HEK293 (cell line): ENCODE data around the gene NPHP1.

Experiments
- ZNF140 ChIP-seq: fragments of 450-650 bp; formaldehyde crosslinking; IDR thresholded peaks from 2 replicates; pipeline ENCODE4 v1.5.1; 2016; ENCODE audit warnings: missing biosample characterization, missing genetic modification characterization
- ZNF658 ChIP-seq: fragments of 450-650 bp; formaldehyde crosslinking; IDR thresholded peaks from 2 replicates; pipeline ENCODE4; 2016; ENCODE audit warnings: missing biosample characterization, missing genetic modification characterization
- ZNF776 ChIP-seq: fragments of 450-650 bp; formaldehyde crosslinking; IDR thresholded peaks from 2 replicates; pipeline ENCODE4 v1.5.0; 2017; ENCODE audit warnings: missing biosample characterization, missing genetic modification characterization, borderline replicate concordance
- ZNF785 ChIP-seq: fragments of 450-650 bp; formaldehyde crosslinking; IDR thresholded peaks from 2 replicates; pipeline ENCODE4 v1.5.1; 2016; ENCODE audit warnings: missing biosample characterization, missing genetic modification characterization
- TF ChIP-seq, protein P1 (sequence below): fragments of 450-650 bp; formaldehyde crosslinking; IDR thresholded peaks from 2 replicates; pipeline ENCODE4 v1.5.1; 2016; ENCODE audit warnings: missing biosample characterization, missing genetic modification characterization
- TF ChIP-seq, protein P2 (sequence below): fragments of 450-650 bp; formaldehyde crosslinking; IDR thresholded peaks from 2 replicates; pipeline ENCODE4 v1.5.1; 2016; ENCODE audit warnings: missing biosample characterization, missing genetic modification characterization
- TF ChIP-seq, protein P3 (sequence below): fragments of 450-650 bp; formaldehyde crosslinking; optimal IDR thresholded peaks from 2 replicates; pipeline ENCODE3; 2016; ENCODE audit warnings: missing biosample characterization, mild to moderate bottlenecking, missing genetic modification characterization
- TF ChIP-seq, protein P4 (sequence below): fragments of 450-650 bp; formaldehyde crosslinking; IDR thresholded peaks from 2 replicates; pipeline ENCODE4 v1.5.1; 2017; ENCODE audit warnings: missing biosample characterization, missing genetic modification characterization
- TF ChIP-seq, protein P5 (sequence below): fragments of 450-650 bp; formaldehyde crosslinking; IDR thresholded peaks from 2 replicates; pipeline ENCODE4 v1.5.1; 2016; ENCODE audit warnings: missing biosample characterization, missing genetic modification characterization
- TF ChIP-seq, protein P6 (sequence below): fragments of 450-650 bp; formaldehyde crosslinking; IDR thresholded peaks from 2 replicates; pipeline ENCODE4 v1.5.1; 2016; ENCODE audit warnings: missing biosample characterization, missing genetic modification characterization, low read depth
- TF ChIP-seq, protein P7 (sequence below): fragments of 450-650 bp; formaldehyde crosslinking; IDR thresholded peaks from 2 replicates; pipeline ENCODE4 v1.5.1; 2017; ENCODE audit warnings: missing biosample characterization, mild to moderate bottlenecking, missing genetic modification characterization, moderate library complexity
- TF ChIP-seq, protein P8 (sequence below): sonication (generic); formaldehyde crosslinking; IDR thresholded peaks from 2 replicates; pipeline ENCODE4 v1.8.1; 2022; ENCODE audit warnings: mild to moderate bottlenecking, moderate library complexity, missing genetic modification reagents

DNA sequence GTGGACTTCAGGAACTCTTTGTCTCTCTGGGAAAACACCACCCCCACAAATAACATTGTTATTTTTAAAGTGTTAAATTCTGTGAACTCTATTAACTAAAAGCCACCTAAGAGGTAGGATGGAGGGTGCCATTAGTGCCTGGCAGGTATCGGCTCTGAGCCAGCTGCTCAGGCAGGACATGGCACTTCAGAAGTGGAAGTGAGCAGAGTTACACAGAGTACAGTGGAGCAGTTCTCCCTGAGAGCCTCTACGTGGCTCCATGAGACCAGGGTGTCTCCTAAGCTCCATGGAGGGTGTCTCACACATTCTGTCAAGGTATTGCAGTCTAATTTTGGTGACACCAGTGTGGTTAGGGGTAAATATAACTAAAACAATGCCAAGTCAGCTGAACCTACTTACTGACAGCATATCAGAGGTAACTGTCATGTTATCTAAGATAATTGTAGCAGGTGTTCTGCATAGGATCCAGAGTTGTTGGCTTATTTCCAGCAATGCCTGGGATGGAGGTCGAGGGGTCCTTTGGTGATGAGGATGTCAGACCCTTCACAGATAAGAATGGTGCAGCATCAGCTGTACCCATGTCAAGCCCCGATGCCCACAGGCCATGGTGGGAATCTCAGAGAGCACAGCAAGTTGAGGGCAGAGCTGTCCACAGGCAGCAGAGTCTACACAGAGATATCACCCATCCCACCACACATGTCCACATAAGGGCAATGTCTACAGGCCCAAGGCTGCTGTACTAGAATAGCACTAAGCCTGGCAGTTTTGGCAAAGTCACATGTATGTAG lies 80.6 kb downstream of the NPHP1 start:
- TF ChIP-seq, protein P1, sequence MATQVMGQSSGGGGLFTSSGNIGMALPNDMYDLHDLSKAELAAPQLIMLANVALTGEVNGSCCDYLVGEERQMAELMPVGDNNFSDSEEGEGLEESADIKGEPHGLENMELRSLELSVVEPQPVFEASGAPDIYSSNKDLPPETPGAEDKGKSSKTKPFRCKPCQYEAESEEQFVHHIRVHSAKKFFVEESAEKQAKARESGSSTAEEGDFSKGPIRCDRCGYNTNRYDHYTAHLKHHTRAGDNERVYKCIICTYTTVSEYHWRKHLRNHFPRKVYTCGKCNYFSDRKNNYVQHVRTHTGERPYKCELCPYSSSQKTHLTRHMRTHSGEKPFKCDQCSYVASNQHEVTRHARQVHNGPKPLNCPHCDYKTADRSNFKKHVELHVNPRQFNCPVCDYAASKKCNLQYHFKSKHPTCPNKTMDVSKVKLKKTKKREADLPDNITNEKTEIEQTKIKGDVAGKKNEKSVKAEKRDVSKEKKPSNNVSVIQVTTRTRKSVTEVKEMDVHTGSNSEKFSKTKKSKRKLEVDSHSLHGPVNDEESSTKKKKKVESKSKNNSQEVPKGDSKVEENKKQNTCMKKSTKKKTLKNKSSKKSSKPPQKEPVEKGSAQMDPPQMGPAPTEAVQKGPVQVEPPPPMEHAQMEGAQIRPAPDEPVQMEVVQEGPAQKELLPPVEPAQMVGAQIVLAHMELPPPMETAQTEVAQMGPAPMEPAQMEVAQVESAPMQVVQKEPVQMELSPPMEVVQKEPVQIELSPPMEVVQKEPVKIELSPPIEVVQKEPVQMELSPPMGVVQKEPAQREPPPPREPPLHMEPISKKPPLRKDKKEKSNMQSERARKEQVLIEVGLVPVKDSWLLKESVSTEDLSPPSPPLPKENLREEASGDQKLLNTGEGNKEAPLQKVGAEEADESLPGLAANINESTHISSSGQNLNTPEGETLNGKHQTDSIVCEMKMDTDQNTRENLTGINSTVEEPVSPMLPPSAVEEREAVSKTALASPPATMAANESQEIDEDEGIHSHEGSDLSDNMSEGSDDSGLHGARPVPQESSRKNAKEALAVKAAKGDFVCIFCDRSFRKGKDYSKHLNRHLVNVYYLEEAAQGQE (tag by site-specific recombination), result no peak
- TF ChIP-seq, protein P2, sequence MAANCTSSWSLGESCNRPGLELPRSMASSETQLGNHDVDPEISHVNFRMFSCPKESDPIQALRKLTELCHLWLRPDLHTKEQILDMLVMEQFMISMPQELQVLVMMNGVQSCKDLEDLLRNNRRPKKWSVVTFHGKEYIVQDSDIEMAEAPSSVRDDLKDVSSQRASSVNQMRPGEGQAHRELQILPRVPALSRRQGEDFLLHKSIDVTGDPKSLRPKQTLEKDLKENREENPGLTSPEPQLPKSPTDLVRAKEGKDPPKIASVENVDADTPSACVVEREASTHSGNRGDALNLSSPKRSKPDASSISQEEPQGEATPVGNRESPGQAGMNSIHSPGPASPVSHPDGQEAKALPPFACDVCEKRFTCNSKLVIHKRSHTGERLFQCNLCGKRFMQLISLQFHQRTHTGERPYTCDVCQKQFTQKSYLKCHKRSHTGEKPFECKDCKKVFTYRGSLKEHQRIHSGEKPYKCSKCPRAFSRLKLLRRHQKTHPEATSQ (tag by site-specific recombination), result no peak
- TF ChIP-seq, protein P3, sequence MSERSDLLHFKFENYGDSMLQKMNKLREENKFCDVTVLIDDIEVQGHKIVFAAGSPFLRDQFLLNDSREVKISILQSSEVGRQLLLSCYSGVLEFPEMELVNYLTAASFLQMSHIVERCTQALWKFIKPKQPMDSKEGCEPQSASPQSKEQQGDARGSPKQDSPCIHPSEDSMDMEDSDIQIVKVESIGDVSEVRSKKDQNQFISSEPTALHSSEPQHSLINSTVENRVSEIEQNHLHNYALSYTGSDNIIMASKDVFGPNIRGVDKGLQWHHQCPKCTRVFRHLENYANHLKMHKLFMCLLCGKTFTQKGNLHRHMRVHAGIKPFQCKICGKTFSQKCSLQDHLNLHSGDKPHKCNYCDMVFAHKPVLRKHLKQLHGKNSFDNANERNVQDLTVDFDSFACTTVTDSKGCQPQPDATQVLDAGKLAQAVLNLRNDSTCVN (tag by site-specific recombination), result no peak
- TF ChIP-seq, protein P4, sequence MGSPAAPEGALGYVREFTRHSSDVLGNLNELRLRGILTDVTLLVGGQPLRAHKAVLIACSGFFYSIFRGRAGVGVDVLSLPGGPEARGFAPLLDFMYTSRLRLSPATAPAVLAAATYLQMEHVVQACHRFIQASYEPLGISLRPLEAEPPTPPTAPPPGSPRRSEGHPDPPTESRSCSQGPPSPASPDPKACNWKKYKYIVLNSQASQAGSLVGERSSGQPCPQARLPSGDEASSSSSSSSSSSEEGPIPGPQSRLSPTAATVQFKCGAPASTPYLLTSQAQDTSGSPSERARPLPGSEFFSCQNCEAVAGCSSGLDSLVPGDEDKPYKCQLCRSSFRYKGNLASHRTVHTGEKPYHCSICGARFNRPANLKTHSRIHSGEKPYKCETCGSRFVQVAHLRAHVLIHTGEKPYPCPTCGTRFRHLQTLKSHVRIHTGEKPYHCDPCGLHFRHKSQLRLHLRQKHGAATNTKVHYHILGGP (tag by site-specific recombination), result no peak
- TF ChIP-seq ZNF140 (tag by site-specific recombination), result no peak
- no peak for TF ChIP-seq ZNF658 (tag by site-specific recombination)
- TF ChIP-seq, protein P5, sequence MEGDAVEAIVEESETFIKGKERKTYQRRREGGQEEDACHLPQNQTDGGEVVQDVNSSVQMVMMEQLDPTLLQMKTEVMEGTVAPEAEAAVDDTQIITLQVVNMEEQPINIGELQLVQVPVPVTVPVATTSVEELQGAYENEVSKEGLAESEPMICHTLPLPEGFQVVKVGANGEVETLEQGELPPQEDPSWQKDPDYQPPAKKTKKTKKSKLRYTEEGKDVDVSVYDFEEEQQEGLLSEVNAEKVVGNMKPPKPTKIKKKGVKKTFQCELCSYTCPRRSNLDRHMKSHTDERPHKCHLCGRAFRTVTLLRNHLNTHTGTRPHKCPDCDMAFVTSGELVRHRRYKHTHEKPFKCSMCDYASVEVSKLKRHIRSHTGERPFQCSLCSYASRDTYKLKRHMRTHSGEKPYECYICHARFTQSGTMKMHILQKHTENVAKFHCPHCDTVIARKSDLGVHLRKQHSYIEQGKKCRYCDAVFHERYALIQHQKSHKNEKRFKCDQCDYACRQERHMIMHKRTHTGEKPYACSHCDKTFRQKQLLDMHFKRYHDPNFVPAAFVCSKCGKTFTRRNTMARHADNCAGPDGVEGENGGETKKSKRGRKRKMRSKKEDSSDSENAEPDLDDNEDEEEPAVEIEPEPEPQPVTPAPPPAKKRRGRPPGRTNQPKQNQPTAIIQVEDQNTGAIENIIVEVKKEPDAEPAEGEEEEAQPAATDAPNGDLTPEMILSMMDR (tag by site-specific recombination), result no peak
- TF ChIP-seq, protein P6, sequence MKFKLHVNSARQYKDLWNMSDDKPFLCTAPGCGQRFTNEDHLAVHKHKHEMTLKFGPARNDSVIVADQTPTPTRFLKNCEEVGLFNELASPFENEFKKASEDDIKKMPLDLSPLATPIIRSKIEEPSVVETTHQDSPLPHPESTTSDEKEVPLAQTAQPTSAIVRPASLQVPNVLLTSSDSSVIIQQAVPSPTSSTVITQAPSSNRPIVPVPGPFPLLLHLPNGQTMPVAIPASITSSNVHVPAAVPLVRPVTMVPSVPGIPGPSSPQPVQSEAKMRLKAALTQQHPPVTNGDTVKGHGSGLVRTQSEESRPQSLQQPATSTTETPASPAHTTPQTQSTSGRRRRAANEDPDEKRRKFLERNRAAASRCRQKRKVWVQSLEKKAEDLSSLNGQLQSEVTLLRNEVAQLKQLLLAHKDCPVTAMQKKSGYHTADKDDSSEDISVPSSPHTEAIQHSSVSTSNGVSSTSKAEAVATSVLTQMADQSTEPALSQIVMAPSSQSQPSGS (tag by site-specific recombination), result no peak
- TF ChIP-seq ZNF776 (tag by site-specific recombination), result no peak
- TF ChIP-seq, protein P7, sequence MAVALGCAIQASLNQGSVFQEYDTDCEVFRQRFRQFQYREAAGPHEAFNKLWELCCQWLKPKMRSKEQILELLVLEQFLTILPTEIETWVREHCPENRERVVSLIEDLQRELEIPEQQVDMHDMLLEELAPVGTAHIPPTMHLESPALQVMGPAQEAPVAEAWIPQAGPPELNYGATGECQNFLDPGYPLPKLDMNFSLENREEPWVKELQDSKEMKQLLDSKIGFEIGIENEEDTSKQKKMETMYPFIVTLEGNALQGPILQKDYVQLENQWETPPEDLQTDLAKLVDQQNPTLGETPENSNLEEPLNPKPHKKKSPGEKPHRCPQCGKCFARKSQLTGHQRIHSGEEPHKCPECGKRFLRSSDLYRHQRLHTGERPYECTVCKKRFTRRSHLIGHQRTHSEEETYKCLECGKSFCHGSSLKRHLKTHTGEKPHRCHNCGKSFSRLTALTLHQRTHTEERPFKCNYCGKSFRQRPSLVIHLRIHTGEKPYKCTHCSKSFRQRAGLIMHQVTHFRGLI (tag by site-specific recombination), result no peak
- TF ChIP-seq, protein P8, sequence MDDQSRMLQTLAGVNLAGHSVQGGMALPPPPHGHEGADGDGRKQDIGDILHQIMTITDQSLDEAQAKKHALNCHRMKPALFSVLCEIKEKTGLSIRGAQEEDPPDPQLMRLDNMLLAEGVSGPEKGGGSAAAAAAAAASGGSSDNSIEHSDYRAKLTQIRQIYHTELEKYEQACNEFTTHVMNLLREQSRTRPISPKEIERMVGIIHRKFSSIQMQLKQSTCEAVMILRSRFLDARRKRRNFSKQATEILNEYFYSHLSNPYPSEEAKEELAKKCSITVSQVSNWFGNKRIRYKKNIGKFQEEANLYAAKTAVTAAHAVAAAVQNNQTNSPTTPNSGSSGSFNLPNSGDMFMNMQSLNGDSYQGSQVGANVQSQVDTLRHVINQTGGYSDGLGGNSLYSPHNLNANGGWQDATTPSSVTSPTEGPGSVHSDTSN, result no peak
- TF ChIP-seq ZNF785, result no peak
